ENCODE results near the gene PHOX2A.

DNA sequence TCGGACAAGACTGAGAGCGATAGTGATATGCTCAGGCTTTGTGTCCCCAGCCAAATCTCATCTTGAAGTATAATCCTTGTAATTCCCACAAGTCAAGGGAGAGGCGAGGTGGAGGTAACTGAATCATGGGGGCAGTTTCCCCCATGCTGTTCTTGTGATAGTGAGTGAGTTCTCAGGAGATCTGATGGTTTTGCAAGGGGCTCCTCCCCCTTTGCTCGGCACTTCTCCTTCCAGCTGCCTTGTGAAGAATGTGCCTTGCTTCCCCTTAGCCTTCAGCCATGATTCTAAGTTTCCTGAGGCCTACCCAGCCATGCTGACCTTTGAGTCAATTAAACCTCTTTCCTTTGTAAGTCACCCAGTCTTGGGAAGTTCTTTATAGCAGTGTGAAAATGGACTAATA is 34.9 kb downstream of the PHOX2A start:
- TF ChIP-seq CTCF (IDR thresholded peaks at IDR 0.05) (no peak), POLR2A (IDR thresholded peaks at IDR 0.05) (no peak)

All from lower leg skin (tissue), 3 donors.